Breast epithelium (tissue), 4 donors: ENCODE results near the gene CD58. TPM values are rescaled to one million over a fixed set of nuclear protein-coding genes. Genes with fewer than 3 reads are reported as not detected.

Experiments used
- DNase-seq, 2 donors: peaks; one replicate each; pipeline ENCODE4 v3.0.0-alpha.2; 2019; ENCODE audit warnings: low spot score in 2 of 2
- H3K27ac ChIP-seq, 2 donors: fragments of 200-600 bp; sonication (generic) in 1 of 2; one replicate each; pipeline ENCODE4 v1.5.1; 2016 to 2019; ENCODE audit warnings: mild to moderate bottlenecking in 1 of 2
- H3K27me3 ChIP-seq, 2 donors: fragments of 200-600 bp; sonication (generic) in 1 of 2; one replicate each; pipeline versions ENCODE4 v1.5.1 to v1.6.0; 2017 to 2019; ENCODE audit warnings: control low read depth in 1 of 2, mild to moderate bottlenecking in 1 of 2
- H3K36me3 ChIP-seq: fragments of 200-600 bp; one replicate; pipeline ENCODE4 v1.5.1; 2019
- H3K4me1 ChIP-seq, 2 donors: fragments of 200-600 bp; sonication (generic); one replicate each; pipeline ENCODE4 v1.5.1; 2016 to 2019; ENCODE audit warnings: control low read depth in 1 of 2
- H3K4me3 ChIP-seq, 3 donors: fragments of 200-600 bp; sonication (generic); 1 replicate in 2 of 3; 2 replicates in 1 of 3; pipeline ENCODE4 v1.5.1; 2016 to 2019; ENCODE audit warnings: mild to moderate bottlenecking in 3 of 3, moderate library complexity in 2 of 3
- H3K9me3 ChIP-seq, 2 donors: fragments of 200-600 bp; sonication (generic) in 1 of 2; one replicate each; pipeline ENCODE4 v1.5.1; 2016 to 2019; ENCODE audit warnings: control low read depth in 1 of 2
- CTCF ChIP-seq, 3 donors: fragments of 450-650 bp; IDR thresholded peaks; one replicate each; pipeline ENCODE4 v1.5.1; 2016 to 2017; ENCODE audit warnings: antibody characterized with exemption in 3 of 3, mild to moderate bottlenecking in 3 of 3, moderate library complexity in 3 of 3
- POLR2A ChIP-seq: fragments of 450-650 bp; IDR thresholded peaks from one replicate; pipeline ENCODE4 v1.6.1; 2016; ENCODE audit warnings: antibody characterized with exemption, mild to moderate bottlenecking, moderate library complexity
- POLR2AphosphoS5 ChIP-seq, 3 donors: sonication (generic); formaldehyde crosslinking; IDR thresholded peaks; one replicate each; pipeline ENCODE4 v1.6.1; 2017; ENCODE audit warnings: antibody characterized with exemption in 3 of 3
- intact Hi-C: fragments of 100-400 bp; cut with DNase I; formaldehyde crosslinking; loops from one replicate; pipeline ENCODE4 v1.15.1; 2023; ENCODE audit warnings: low total_unique reads
- total RNA-seq, 3 donors: library from RNA; depleted of rRNA; stranded (reverse); fragments of >200 nt; gene quantifications; one replicate each; pipeline ENCODE4 v1.1.0, GENCODE V29; 2016

The CD58 gene
- total RNA-seq, 3 donors from 2014 or later, result 22.0 to 31.4 (median 31.3) TPM

- Histone ChIP-seq H3K27ac (no peak overlapping the region), H3K36me3 (no peaks in the 10 kb centered on the region), H3K27me3 (no peaks in the 10 kb centered on the region), H3K4me3 (no peak overlapping the region), H3K9me3 (no peaks in the 10 kb centered on the region), H3K4me1 (no peaks in the 10 kb centered on the region)
- DNase-seq, result no peak
- intact Hi-C loops, result no loop called here
- no peak for TF ChIP-seq POLR2A
Observed at GRCh38 chr1:116476321-116476720, 94.5 kb downstream of the CD58 start.

GRCh38 chr1:116475850-116476218 is 95.0 kb downstream of the CD58 start:
- Histone ChIP-seq H3K9me3 (no peaks in the 10 kb centered on the region), H3K27me3 (no peaks in the 10 kb centered on the region), H3K27ac (no peak overlapping the region), H3K4me3 (no peak overlapping the region), H3K4me1 (no peaks in the 10 kb centered on the region), H3K36me3 (no peaks in the 10 kb centered on the region)
- no peak for TF ChIP-seq POLR2AphosphoS5 (IDR thresholded peaks at IDR 0.05)
- no peak for TF ChIP-seq POLR2A
- TF ChIP-seq CTCF (IDR thresholded peaks at IDR 0.05), result no peak
- no peak for DNase-seq
- intact Hi-C loops, result no loop called here

- no peak overlapping the region for H3K27ac ChIP-seq
- no peak for DNase-seq
- no peaks in the 10 kb centered on the region for H3K27me3 ChIP-seq
- no peaks in the 10 kb centered on the region for H3K4me1 ChIP-seq
- H3K9me3 ChIP-seq, result no peaks in the 10 kb centered on the region
- H3K36me3 ChIP-seq, result no peaks in the 10 kb centered on the region
- intact Hi-C loops, result no loop called here
- TF ChIP-seq POLR2A, result no peak
- TF ChIP-seq CTCF (IDR thresholded peaks at IDR 0.05), result no peak
- TF ChIP-seq POLR2AphosphoS5 (IDR thresholded peaks at IDR 0.05), result no peak
- no peak overlapping the region for H3K4me3 ChIP-seq
Observed at GRCh38 chr1:116474921-116475849, 95.6 kb downstream of the CD58 start.

GRCh38 chr1:116472431-116472961 is 98.3 kb downstream of the CD58 start:
- DNase-seq, result no peak
- Histone ChIP-seq H3K36me3 (no peaks in the 10 kb centered on the region), H3K27me3 (no peaks in the 10 kb centered on the region), H3K9me3 (no peaks in the 10 kb centered on the region), H3K4me3 (no peak overlapping the region), H3K4me1 (no peaks in the 10 kb centered on the region), H3K27ac (no peak overlapping the region)
- intact Hi-C loops, result no loop called here
- TF ChIP-seq POLR2A (no peak), POLR2AphosphoS5 (IDR thresholded peaks at IDR 0.05) (no peak), CTCF (IDR thresholded peaks at IDR 0.05) (no peak)

GRCh38 chr1:116471241-116471640 is 99.6 kb downstream of the CD58 start:
- intact Hi-C loops, result no loop called here
- H3K4me1 ChIP-seq, result no peaks in the 10 kb centered on the region
- TF ChIP-seq POLR2AphosphoS5 (IDR thresholded peaks at IDR 0.05) (no peak), POLR2A (no peak)
- no peak for DNase-seq
- H3K27ac ChIP-seq, result no peak overlapping the region
- no peaks in the 10 kb centered on the region for H3K36me3 ChIP-seq
- no peaks in the 10 kb centered on the region for H3K9me3 ChIP-seq
- no peak overlapping the region for H3K4me3 ChIP-seq
- no peaks in the 10 kb centered on the region for H3K27me3 ChIP-seq

GRCh38 chr1:116470671-116471070 is 100.2 kb downstream of the CD58 start:
- no peak for TF ChIP-seq POLR2A
- no peak for TF ChIP-seq CTCF (IDR thresholded peaks at IDR 0.05)
- no peak for TF ChIP-seq POLR2AphosphoS5 (IDR thresholded peaks at IDR 0.05)
- Histone ChIP-seq H3K27ac (no peak overlapping the region), H3K4me1 (no peaks in the 10 kb centered on the region), H3K27me3 (no peaks in the 10 kb centered on the region), H3K9me3 (no peaks in the 10 kb centered on the region), H3K36me3 (no peaks in the 10 kb centered on the region), H3K4me3 (no peak overlapping the region)
- DNase-seq, result no peak
- intact Hi-C loops, result no loop called here
